SU-DHL-6 (cell line): Measurements from ENCODE around the gene AP5Z1.

Source experiments
- EZH2phosphoT487 ChIP-seq: fragments of 200-600 bp; sonication (generic), shearing (Covaris generic); conservative IDR thresholded peaks from 2 replicates; pipeline ENCODE4 v1.6.1; 2018; ENCODE audit warnings: mild to moderate bottlenecking, antibody characterized with exemption, low read length, moderate library complexity, mixed read lengths
- TF ChIP-seq, protein P1 (sequence below): fragments of 200-600 bp; sonication (generic); IDR thresholded peaks from one replicate; pipeline ENCODE4 v1.5.1; 2017; ENCODE audit warnings: antibody characterized with exemption, mild to moderate bottlenecking, low read length, moderate library complexity; ENCODE audit not compliant: insufficient read depth, poor library complexity, severe bottlenecking

DNA sequence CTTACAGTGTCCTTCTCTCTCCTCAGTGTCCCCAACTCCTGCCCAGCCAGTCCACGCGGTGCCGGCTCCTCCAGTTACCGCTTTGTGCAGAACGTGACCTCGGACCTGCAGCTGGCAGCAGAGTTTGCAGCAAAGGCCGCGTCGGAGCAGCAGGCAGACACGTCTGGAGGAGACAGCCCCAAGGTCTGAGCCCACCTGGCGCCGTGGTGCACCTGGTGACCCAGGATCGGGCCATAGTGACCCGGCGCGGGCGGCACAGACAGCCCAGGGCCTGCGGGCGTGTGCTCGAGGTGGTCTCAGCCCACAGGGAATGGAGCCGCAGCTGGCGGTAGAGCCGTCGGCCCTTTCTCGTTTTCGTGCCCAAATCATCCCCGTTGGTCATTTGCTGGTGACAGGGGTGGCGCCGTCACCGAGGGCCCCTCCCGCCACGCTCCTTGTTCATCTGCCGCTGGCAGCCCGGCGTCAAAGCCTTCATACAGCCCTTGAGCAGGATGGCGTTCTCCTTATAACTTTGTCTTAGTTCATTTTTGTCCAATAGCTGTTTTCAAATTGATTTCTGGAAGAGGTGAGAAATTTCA lies 20.9 kb upstream of the AP5Z1 start:
- TF ChIP-seq, protein P1, sequence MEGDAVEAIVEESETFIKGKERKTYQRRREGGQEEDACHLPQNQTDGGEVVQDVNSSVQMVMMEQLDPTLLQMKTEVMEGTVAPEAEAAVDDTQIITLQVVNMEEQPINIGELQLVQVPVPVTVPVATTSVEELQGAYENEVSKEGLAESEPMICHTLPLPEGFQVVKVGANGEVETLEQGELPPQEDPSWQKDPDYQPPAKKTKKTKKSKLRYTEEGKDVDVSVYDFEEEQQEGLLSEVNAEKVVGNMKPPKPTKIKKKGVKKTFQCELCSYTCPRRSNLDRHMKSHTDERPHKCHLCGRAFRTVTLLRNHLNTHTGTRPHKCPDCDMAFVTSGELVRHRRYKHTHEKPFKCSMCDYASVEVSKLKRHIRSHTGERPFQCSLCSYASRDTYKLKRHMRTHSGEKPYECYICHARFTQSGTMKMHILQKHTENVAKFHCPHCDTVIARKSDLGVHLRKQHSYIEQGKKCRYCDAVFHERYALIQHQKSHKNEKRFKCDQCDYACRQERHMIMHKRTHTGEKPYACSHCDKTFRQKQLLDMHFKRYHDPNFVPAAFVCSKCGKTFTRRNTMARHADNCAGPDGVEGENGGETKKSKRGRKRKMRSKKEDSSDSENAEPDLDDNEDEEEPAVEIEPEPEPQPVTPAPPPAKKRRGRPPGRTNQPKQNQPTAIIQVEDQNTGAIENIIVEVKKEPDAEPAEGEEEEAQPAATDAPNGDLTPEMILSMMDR, result no peak
- TF ChIP-seq EZH2phosphoT487, result no peak
